Trophoblast cell (in vitro differentiated cells and primary cell): Measurements from ENCODE around the gene MEF2A.

Experiments
- DNase-seq, 2 donors: peaks; one replicate each; pipeline ENCODE4 v3.0.0-alpha.2; 2016
- H2AFZ ChIP-seq: 2 replicates; pipeline ENCODE4 v1.6.1; 2013; ENCODE audit warnings: low read length, moderate library complexity, mild to moderate bottlenecking; ENCODE audit not compliant: insufficient read depth, poor library complexity
- H2AK5ac ChIP-seq: 2 replicates; pipeline ENCODE4 v1.6.1; 2013; ENCODE audit warnings: mild to moderate bottlenecking, low read length
- H2BK120ac ChIP-seq: 2 replicates; pipeline ENCODE4 v1.6.1; 2013; ENCODE audit warnings: low read length, mild to moderate bottlenecking, moderate library complexity; ENCODE audit not compliant: insufficient read depth, poor library complexity
- H2BK12ac ChIP-seq: 2 replicates; pipeline ENCODE4 v1.6.1; 2013; ENCODE audit warnings: mild to moderate bottlenecking, low read length, moderate library complexity
- H2BK5ac ChIP-seq: 2 replicates; pipeline ENCODE4 v1.6.1; 2013; ENCODE audit warnings: low read length, low read depth, moderate library complexity, mild to moderate bottlenecking; ENCODE audit not compliant: poor library complexity
- H3K14ac ChIP-seq: 2 replicates; pipeline ENCODE4 v1.6.1; 2013; ENCODE audit warnings: mild to moderate bottlenecking, low read length
- H3K18ac ChIP-seq: 2 replicates; pipeline ENCODE4 v1.6.1; 2013; ENCODE audit warnings: mild to moderate bottlenecking, low read length
- H3K23ac ChIP-seq: 2 replicates; pipeline ENCODE4 v1.6.1; 2013; ENCODE audit warnings: low read length
- H3K27ac ChIP-seq: 2 replicates; pipeline ENCODE4 v1.5.1; 2013; ENCODE audit warnings: low read depth, mild to moderate bottlenecking, inconsistent platforms, low read length, moderate library complexity
- H3K27me3 ChIP-seq: 2 replicates; pipeline ENCODE4 v1.6.1; 2013; ENCODE audit warnings: inconsistent platforms, mild to moderate bottlenecking, low read length, moderate library complexity; ENCODE audit not compliant: insufficient read depth
- H3K36me3 ChIP-seq, 2 experiments: 1 replicate in 1 of 2; 2 replicates in 1 of 2; pipeline ENCODE4 v1.6.1; 2013; ENCODE audit warnings: low read length in 2 of 2, mild to moderate bottlenecking in 2 of 2, moderate library complexity in 1 of 2; ENCODE audit not compliant: insufficient read depth in 2 of 2, control insufficient read depth in 1 of 2
- H3K4ac ChIP-seq: 2 replicates; pipeline ENCODE4 v1.6.1; 2013; ENCODE audit warnings: low read depth, mild to moderate bottlenecking, low read length, moderate library complexity
- H3K4me1 ChIP-seq, 2 experiments: 1 replicate in 1 of 2; 2 replicates in 1 of 2; pipeline ENCODE4 v1.6.1; 2013; ENCODE audit warnings: low read length in 2 of 2, mild to moderate bottlenecking in 2 of 2, moderate library complexity in 1 of 2; ENCODE audit not compliant: insufficient read depth in 2 of 2, control insufficient read depth in 1 of 2
- H3K4me2 ChIP-seq: 2 replicates; pipeline ENCODE4 v1.6.1; 2013; ENCODE audit warnings: inconsistent platforms, mild to moderate bottlenecking, low read length, moderate library complexity
- H3K4me3 ChIP-seq: 2 replicates; pipeline ENCODE4 v1.5.1; 2013; ENCODE audit warnings: mild to moderate bottlenecking, low read depth, low read length, inconsistent platforms
- H3K79me1 ChIP-seq: one replicate; pipeline ENCODE4 v1.6.1; 2013; ENCODE audit warnings: low read length
- H3K79me2 ChIP-seq: 2 replicates; pipeline ENCODE4 v1.6.1; 2013; ENCODE audit warnings: low read length, mild to moderate bottlenecking; ENCODE audit not compliant: control insufficient read depth, insufficient read depth, poor library complexity
- H3K9ac ChIP-seq: 2 replicates; pipeline ENCODE4 v1.6.1; 2013; ENCODE audit warnings: mild to moderate bottlenecking, low read length
- H3K9me3 ChIP-seq: 2 replicates; pipeline ENCODE4 v1.6.1; 2013; ENCODE audit warnings: low read depth, mild to moderate bottlenecking, control low read depth, inconsistent platforms, low read length; ENCODE audit not compliant: insufficient read depth
- H4K12ac ChIP-seq: 2 replicates; pipeline ENCODE4 v1.6.1; 2013; ENCODE audit warnings: low read depth, mild to moderate bottlenecking, low read length, moderate library complexity
- H4K8ac ChIP-seq: 2 replicates; pipeline ENCODE4 v1.6.1; 2013; ENCODE audit warnings: low read depth, mild to moderate bottlenecking, low read length, moderate library complexity
- H4K91ac ChIP-seq: one replicate; pipeline ENCODE4 v1.6.1; 2013; ENCODE audit warnings: low read depth, mild to moderate bottlenecking, low read length, moderate library complexity
- whole genome bisulfite sequencing: extraction: QIAGEN DNeasy Blood & Tissue Kit; methylation state at CpG from one replicate; pipeline ENCODE4 v1.1.7; 2013; ENCODE audit warnings: missing lambda C conversion rate; ENCODE audit not compliant: insufficient read length, insufficient coverage; ENCODE audit errors: extremely low coverage; 5-methylcytosine and 5-hydroxymethylcytosine counted together

Gene MEF2A

DNA sequence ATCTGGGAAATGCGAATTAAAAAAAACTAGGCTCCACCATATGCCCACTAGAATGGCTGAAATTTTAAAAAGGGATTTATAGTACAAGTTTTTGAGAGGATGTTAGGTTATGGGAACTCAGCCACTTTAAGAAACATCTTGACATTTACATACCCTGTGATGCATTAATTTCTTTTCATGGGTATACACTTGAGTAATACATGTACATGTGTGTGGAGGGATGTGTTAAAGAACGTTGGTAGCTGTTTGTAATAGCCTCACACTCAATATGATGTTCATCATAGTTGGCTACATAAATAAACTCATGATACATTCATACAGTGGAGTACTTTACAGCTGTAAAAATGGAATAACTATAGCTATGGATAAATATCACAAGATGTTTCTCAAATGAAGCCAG, 40.9 kb downstream of the MEF2A start:
- H2AFZ ChIP-seq, result no peak overlapping the region
- no peak overlapping the region for H3K27ac ChIP-seq
- H3K4me2 ChIP-seq, result no peak overlapping the region
- no peak overlapping the region for H3K18ac ChIP-seq
- H3K9ac ChIP-seq, result no peak overlapping the region
- H2BK120ac ChIP-seq, result no peak overlapping the region
- no peak overlapping the region for H4K12ac ChIP-seq
- H3K4me3 ChIP-seq, result no peak overlapping the region
- DNase-seq, result no peak
- H3K79me2 ChIP-seq, result no peaks in the 10 kb centered on the region
- no CpG with 5 or more reads among the region's 2 CpGs for WGBS
- H2AK5ac ChIP-seq, result no peak overlapping the region
- H4K91ac ChIP-seq, result no peak overlapping the region
- H3K27me3 ChIP-seq, result no peaks in the 10 kb centered on the region
- H3K9me3 ChIP-seq, result no peaks in the 10 kb centered on the region
- no peak overlapping the region for H3K14ac ChIP-seq
- no peak overlapping the region for H3K4ac ChIP-seq
- H3K79me1 ChIP-seq, result no peaks in the 10 kb centered on the region
- H4K8ac ChIP-seq, result no peak overlapping the region
- H3K23ac ChIP-seq, result no peak overlapping the region
- H3K36me3 ChIP-seq, result no peaks in the 10 kb centered on the region
- H2BK12ac ChIP-seq, result no peak overlapping the region
- no peak overlapping the region for H2BK5ac ChIP-seq
- H3K4me1 ChIP-seq, result peaks cover 0 to 4% of the 10 kb centered on the region in 2 experiments

DNA sequence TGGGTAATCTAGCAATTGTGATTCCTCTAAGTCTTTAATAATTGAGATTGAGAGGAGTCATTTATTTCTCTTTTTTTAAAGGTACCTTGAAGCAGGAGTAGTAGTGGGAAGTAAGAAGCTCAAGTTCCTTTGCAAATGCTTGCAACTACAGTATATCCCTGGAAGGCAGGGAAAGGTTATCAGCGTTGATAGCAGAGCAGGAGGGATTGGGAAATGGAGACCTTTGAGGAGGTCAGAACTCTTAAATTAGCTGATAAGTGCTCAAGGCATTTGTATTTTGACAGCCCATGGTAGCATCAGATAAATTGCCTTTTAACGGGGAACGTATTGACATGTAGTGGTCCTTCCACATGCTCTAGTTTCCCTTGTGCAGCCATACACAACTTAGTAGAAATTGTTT, 47.7 kb downstream of the MEF2A start:
- no peak overlapping the region for H2BK12ac ChIP-seq
- H3K9me3 ChIP-seq, result no peaks in the 10 kb centered on the region
- WGBS, result no CpG with 5 or more reads among the region's 3 CpGs
- H3K79me2 ChIP-seq, result no peaks in the 10 kb centered on the region
- H3K79me1 ChIP-seq, result no peaks in the 10 kb centered on the region
- no peak overlapping the region for H2AK5ac ChIP-seq
- no peak overlapping the region for H3K4me2 ChIP-seq
- H4K8ac ChIP-seq, result no peak overlapping the region
- no peak overlapping the region for H4K12ac ChIP-seq
- H3K18ac ChIP-seq, result no peak overlapping the region
- no peaks in the 10 kb centered on the region for H3K36me3 ChIP-seq
- no peak overlapping the region for H3K4me3 ChIP-seq
- H3K14ac ChIP-seq, result no peak overlapping the region
- no peak overlapping the region for H3K9ac ChIP-seq
- no peak overlapping the region for H2AFZ ChIP-seq
- H3K4ac ChIP-seq, result no peak overlapping the region
- no peak overlapping the region for H2BK120ac ChIP-seq
- no peak overlapping the region for H3K27ac ChIP-seq
- no peak overlapping the region for H2BK5ac ChIP-seq
- no peak overlapping the region for H4K91ac ChIP-seq
- DNase-seq, result peak in 1 of 2 donors; percentile 43
- no peak overlapping the region for H3K23ac ChIP-seq
- H3K27me3 ChIP-seq, result no peaks in the 10 kb centered on the region
- H3K4me1 ChIP-seq, result peaks cover 0 to 2% of the 10 kb centered on the region in 2 experiments

DNA sequence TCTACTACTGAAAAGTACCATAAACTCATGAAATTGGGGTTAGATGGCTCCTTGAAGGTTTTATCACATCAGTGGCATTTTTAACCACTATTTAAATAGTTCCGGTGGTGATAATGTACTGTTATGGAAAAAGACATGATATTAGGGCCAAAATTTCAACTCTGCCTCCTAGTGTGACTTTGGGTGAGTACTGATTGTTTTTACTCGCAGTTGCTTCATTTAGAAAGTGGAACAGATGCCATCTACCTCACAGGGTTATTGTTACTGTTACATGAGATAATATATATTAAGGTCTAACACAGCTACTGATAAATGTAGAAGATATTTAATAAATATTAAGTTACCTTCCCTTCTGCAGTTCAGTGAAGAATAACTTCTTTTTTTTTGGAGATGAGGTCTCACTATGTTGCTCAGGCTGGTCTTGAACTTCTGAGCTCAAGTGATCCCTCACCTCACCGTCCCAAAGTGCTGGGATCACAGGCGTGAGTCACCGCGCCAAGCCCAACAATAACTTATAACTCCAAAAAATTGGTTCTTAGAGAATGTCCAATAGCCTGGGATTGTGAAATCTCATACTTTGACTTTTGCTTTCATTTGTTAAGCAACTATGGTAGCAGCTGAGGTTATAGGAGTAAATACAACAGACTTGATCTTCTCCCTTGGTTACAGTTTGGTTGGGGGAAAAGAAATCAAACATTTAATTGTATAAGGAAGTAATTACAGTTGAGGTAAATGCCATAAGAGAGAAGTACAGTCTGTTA, 48.3 kb downstream of the MEF2A start:
- H3K14ac ChIP-seq, result no peak overlapping the region
- H3K4me2 ChIP-seq, result no peak overlapping the region
- peaks cover 3 to 4% of the 10 kb centered on the region in 2 experiments for H3K4me1 ChIP-seq
- no peak overlapping the region for H3K27ac ChIP-seq
- no peak overlapping the region for H4K91ac ChIP-seq
- H3K9me3 ChIP-seq, result no peaks in the 10 kb centered on the region
- no peak overlapping the region for H4K8ac ChIP-seq
- H3K4ac ChIP-seq, result no peak overlapping the region
- H3K9ac ChIP-seq, result no peak overlapping the region
- no peak overlapping the region for H2AK5ac ChIP-seq
- H3K27me3 ChIP-seq, result no peaks in the 10 kb centered on the region
- no CpG with 5 or more reads among the region's 6 CpGs for WGBS
- no peak overlapping the region for H2BK120ac ChIP-seq
- H2AFZ ChIP-seq, result no peak overlapping the region
- H2BK12ac ChIP-seq, result no peak overlapping the region
- H3K36me3 ChIP-seq, result no peaks in the 10 kb centered on the region
- no peak overlapping the region for H3K23ac ChIP-seq
- H3K18ac ChIP-seq, result no peak overlapping the region
- no peaks in the 10 kb centered on the region for H3K79me1 ChIP-seq
- no peak overlapping the region for H4K12ac ChIP-seq
- H3K79me2 ChIP-seq, result no peaks in the 10 kb centered on the region
- DNase-seq, result peak; percentile 47 to 81
- no peak overlapping the region for H3K4me3 ChIP-seq
- no peak overlapping the region for H2BK5ac ChIP-seq

DNA sequence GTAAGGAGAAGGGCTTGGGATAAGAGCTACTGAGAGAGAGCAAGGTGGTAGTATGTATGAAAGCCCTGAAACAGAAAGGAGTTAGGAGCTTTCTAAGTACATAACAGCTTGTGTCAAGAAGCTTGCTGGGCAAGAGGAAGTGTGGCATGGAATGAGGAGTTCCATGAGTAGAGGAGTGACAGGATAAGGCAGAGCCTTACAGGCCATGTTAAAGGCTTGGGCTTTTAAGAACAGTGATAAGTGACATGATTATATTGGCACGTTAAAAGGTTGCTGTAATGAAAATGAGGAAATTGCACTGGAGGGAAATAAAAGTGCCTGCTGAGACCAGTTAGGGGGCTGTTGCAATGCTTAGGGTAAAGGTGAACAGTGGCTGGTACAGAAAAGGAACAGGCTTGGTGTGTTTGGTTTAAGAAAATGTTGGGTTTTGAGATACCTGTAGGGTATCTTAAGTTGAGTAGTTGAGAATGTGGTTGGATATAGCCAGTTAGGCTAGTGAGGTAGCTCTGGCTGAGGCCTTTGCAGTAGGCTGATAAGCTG, 49.0 kb downstream of the MEF2A start:
- no peak overlapping the region for H3K27ac ChIP-seq
- H3K14ac ChIP-seq, result no peak overlapping the region
- no peak overlapping the region for H3K18ac ChIP-seq
- H3K4ac ChIP-seq, result no peak overlapping the region
- H3K36me3 ChIP-seq, result no peaks in the 10 kb centered on the region
- no peaks in the 10 kb centered on the region for H3K27me3 ChIP-seq
- WGBS, result no CpG with 5 or more reads among the region's 1 CpG
- DNase-seq, result peak; percentile 6 to 39
- no peak overlapping the region for H3K4me2 ChIP-seq
- no peak overlapping the region for H4K12ac ChIP-seq
- H2AFZ ChIP-seq, result no peak overlapping the region
- no peaks in the 10 kb centered on the region for H3K79me1 ChIP-seq
- H2BK5ac ChIP-seq, result no peak overlapping the region
- H2BK12ac ChIP-seq, result no peak overlapping the region
- H2BK120ac ChIP-seq, result no peak overlapping the region
- H3K9ac ChIP-seq, result no peak overlapping the region
- peaks cover 4% of the 10 kb centered on the region in 2 experiments for H3K4me1 ChIP-seq
- no peaks in the 10 kb centered on the region for H3K79me2 ChIP-seq
- H3K23ac ChIP-seq, result no peak overlapping the region
- no peak overlapping the region for H4K91ac ChIP-seq
- no peaks in the 10 kb centered on the region for H3K9me3 ChIP-seq
- no peak overlapping the region for H3K4me3 ChIP-seq
- no peak overlapping the region for H4K8ac ChIP-seq
- no peak overlapping the region for H2AK5ac ChIP-seq
